ENCODE results near the gene ATF6. TPM values are rescaled to one million over a fixed set of nuclear protein-coding genes. Genes with fewer than 3 reads are reported as not detected.
A peak's percentile ranks its signal among the peaks of the same experiment; 100 is the strongest.

Gene ATF6
- total RNA-seq, 1 experiment from 2014 or later, result 6.2 TPM

DNA sequence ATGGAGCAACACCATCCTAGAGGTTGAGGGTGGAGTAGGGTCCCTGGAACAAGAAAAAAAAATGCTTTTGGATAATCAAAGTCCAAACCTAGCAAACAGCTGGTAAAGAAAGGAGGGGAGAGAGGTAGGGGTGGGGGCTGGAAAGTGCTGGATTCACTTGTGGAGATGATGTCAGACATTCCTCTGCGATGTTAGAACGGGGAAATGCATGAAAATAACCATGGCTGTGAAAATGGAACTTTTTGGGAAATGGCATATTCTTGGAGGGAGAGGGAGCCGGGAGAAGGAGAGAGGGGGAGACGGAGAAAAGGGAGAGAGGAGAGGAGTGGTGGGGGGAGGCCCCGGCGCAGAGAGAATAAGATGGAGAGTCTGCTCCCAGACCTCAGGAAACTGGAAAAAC is 203.9 kb downstream of the ATF6 start:
- no peak for DNase-seq (ENCODE audit: low spot score)

DNA sequence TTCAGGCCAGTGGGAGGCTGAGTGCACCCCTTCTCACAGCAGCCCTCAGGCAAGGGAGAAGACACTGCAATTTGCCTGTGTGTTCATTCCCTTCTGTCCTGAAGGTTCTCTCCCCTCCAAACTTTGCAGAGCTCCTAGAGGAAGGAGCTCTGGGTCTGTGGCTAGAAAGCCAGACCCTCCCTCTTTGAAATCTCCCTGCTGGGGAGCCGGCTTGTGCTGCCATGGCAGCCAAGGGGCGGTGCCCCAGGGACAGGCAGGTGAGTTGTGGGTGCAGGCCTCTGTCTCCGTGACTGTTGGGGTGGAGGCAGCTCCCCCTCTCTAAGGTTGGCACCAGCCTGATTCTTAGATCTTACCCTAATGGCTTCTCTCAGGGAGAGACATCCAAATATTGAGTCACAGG is 204.5 kb downstream of the ATF6 start:
- DNase-seq (ENCODE audit: low spot score), result no peak

GRCh38 chr1:161972828-161973227 is 206.7 kb downstream of the ATF6 start:
- DNase-seq (ENCODE audit: low spot score), result no peak

- no peak for DNase-seq (ENCODE audit: low spot score)
Observed at GRCh38 chr1:161973924-161974845, 208.1 kb downstream of the ATF6 start.

- no peak for DNase-seq (ENCODE audit: low spot score)
Observed at GRCh38 chr1:161978011-161978790, 212.1 kb downstream of the ATF6 start.

- no peak for DNase-seq (ENCODE audit: low spot score)
Observed at GRCh38 chr1:161981126-161981525, 215.0 kb downstream of the ATF6 start.

DNA sequence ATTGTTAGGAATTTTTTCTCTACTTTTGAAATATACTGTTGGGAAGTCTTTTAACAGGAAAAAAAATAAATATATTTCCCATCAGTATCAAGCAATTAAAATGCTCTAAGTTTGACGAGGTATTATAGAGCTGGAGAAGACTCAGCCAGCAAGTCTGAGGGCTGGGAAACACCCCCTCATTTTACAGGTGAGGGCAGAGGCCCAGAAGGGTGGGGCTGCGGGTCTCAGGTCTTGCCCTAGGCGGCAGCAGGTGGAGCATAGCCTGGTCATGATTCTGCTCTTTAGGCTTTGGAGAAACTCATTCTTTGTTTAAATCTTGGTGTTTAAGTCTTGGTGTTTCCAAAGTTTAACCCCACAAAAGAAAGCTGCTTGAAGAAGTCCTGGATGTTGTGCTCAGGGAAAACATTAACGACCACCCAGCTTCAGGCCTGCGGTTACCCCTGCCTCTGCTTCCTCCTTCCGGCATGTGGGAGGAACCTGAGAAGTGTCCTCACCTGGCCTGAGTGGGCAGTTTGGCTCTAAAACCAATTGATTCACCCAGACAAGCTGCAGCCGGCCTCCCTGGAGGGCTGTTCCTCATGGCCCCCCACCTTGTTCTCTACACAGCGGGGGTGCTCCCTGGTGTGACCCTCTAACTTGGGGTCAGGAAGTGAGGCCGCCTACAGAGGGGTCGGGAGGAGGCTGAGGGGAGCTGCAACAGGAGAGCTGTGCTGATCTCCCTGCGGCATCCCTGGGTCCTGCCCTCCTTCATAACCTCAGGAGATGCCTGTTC is 215.8 kb downstream of the ATF6 start:
- DNase-seq (ENCODE audit: low spot score), result peak; percentile 9

DNA sequence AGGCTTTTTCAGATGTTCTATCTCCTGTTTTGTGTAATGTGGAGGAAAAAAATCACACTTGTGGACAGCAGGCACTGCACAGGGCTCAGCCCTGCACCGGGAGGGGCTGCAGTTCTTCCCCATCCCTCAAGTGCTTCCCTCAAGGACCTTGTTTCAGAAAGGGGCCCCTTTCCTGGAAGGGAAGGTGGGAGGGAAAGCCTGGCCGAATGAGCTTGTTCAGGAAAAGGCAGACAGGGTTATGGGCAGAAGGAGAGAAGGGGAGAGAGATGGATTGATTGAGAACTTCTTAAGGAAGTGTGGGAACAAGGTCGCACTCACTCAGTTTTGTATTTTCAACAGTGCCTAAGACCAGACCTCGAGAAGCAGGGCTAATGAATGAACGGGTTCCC is 216.4 kb downstream of the ATF6 start:
- DNase-seq (ENCODE audit: low spot score), result no peak

DNA sequence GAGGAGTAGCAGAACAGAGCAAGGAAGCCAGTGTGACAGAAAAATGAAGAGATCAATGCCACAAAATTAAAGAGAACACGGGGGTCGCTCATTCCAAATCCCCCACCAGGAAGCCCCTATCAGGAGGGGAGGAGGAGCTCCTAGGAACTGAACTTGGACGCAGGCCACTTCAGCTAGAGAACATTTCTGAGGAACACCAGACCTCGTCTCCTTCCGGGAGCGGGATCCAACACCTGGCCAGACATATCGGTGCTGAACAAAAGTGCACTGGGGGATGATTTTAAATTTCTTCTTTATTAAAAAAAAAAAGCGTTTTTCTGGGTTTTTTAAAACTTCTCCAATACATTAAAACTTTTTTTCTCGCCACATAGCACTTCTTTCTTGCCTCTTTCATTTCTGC is 216.8 kb downstream of the ATF6 start:
- DNase-seq (ENCODE audit: low spot score), result no peak

DNA sequence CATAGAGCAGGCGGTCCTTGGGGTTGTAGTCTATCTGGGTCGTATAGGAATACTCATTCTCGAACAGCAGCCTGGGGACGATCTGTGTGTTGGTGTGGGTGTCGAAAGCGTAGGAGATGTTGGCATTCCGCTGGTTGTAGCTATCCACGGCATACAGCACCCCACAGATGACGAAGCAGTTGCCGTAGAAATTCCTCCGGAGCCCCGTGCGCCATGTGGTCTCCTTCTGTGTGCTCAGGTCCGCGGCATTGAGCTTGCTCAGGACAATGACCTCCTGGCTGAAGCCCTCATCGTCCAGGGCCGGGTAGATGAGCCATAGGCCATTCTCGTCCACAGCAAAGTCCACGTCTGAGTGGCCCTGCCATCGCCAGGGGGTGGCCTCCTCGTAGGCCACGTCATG is 217.6 kb downstream of the ATF6 start:
- DNase-seq (ENCODE audit: low spot score), result no peak

DNA sequence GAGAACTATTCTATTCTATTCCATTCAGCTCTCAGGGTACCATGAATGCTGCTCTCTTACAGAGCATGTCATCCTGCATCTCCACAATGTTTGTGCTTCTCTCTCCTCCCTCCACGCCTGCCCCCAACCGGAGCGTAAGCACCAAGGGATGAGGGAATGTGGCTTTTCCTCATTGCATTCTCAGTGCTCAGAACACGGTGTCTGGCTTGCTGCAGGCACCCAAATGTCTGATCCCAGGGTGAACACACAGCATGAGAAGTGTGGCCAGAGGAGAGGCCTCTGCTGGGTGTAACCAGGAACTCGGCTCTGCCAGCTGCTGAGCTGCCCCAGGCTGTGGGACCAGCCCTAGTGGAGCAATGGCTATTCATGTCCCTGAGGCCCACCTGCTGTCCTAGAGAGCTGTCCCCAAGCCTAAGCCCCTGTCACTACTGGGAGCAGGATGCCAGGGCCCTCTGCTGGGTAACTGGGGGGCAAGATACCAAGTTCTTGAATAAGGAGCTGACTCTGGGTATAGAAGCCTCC is 219.2 kb downstream of the ATF6 start:
- DNase-seq (ENCODE audit: low spot score), result no peak

DNA sequence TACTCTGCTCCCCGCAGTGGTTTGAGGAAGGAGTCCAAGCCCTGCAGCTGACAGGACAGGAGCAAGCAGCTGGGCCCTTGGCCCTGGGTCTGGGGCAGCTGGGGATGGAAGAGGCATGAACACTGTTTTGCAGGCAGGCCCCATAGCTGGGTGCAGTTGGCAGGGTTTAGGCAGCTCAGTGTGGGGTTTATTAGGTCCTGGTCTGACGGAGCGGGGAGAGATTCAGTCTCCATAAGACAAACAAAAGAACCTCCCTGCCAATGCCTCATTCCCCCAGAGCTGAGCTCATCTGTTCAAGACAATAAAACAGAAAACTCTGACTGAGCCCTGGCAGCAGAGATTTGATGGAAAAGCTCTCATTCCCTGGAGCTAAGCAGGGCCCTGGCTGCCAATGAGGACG is 220.2 kb downstream of the ATF6 start:
- DNase-seq (ENCODE audit: low spot score), result no peak

DNA sequence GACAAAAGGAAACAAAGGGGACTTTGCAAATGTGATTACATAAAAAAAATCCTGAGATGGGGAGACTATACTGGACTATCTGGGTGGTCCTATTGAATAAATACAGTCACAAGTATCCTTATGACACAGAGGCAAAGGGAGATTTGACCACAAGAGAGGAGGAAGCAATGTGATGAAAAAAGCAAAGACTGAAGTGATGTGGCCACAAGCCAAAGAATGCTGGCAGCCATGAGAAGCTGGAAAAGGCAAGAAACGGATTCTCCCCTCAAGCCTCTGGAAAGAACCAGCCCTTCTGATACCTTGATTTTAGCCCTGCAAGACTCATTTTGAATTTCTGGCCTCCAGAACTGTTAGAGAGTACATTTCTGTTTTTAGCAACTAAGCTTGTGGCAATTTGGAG is 221.2 kb downstream of the ATF6 start:
- DNase-seq (ENCODE audit: low spot score), result no peak

GRCh38 chr1:161987872-161988271 is 221.8 kb downstream of the ATF6 start:
- no peak for DNase-seq (ENCODE audit: low spot score)

DNA sequence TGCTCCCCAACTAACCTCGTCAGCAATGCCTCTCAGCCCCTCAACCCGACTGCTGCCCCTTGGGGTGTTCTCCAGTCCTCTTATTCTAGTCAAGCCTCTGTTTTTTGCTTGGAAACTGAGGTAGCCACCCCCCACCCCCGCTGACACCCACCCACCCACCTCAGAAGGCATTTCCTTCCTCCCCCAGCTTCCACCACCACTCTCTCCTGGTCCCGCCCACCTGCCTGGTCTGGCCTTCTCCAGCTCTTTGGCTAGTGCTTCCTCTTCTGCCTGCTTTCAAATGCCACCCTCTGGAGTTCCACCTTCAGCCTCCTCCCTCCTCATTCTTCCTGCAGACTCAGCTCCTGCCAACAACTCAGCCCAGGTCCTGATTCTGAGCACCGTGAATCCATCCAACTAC is 222.3 kb downstream of the ATF6 start:
- no peak for DNase-seq (ENCODE audit: low spot score)

GRCh38 chr1:161989108-161989507 is 223.0 kb downstream of the ATF6 start:
- DNase-seq (ENCODE audit: low spot score), result no peak

DNA sequence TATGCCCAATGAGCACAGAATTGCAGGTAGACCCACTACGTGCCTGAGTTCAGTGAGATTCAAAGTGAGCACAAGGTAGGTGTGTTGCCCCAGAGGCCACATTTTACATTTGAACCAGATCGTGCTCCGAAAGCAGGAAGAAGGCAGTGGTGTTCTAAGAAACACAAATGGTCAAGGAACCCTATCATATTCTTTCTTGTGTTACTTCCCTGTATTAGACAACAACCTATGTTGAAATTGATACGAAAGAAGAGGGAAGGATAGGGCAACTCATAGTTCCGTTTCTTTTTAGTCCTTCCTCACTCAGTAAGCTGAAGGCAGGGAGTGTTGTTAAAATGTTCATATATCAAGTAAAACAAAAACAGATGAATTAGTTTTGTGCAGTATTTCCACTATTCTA is 223.7 kb downstream of the ATF6 start:
- no peak for DNase-seq (ENCODE audit: low spot score)

GRCh38 chr1:161993576-161993975 is 227.5 kb downstream of the ATF6 start:
- DNase-seq (ENCODE audit: low spot score), result no peak

GRCh38 chr1:161994175-161994668 is 228.1 kb downstream of the ATF6 start:
- no peak for DNase-seq (ENCODE audit: low spot score)

GRCh38 chr1:161997152-161997551 is 231.0 kb downstream of the ATF6 start:
- DNase-seq (ENCODE audit: low spot score), result no peak

DNA sequence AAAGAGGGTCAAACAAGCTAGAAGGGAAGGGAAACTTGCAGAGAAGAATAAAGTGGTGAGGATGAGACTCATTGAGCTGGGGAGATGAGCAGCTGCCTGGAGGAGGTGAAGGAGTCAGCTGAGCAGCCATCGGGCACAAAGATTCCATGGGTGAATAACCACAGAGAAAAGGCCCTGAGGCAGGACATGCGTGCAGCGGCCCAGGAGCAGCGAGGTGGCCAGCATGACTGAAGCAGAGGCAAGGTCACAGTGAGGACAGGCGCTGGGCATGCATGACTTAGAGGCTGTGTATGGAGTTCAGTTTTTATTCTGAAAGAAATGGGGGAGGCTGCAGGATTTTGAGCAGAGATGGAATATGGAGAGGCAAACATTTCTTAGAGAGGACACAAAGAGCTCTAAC is 232.7 kb downstream of the ATF6 start:
- no peak for DNase-seq (ENCODE audit: low spot score)

Data from HT-29 (cell line).